ENCODE data around the gene ZNF827.

Gene ZNF827, protein sequence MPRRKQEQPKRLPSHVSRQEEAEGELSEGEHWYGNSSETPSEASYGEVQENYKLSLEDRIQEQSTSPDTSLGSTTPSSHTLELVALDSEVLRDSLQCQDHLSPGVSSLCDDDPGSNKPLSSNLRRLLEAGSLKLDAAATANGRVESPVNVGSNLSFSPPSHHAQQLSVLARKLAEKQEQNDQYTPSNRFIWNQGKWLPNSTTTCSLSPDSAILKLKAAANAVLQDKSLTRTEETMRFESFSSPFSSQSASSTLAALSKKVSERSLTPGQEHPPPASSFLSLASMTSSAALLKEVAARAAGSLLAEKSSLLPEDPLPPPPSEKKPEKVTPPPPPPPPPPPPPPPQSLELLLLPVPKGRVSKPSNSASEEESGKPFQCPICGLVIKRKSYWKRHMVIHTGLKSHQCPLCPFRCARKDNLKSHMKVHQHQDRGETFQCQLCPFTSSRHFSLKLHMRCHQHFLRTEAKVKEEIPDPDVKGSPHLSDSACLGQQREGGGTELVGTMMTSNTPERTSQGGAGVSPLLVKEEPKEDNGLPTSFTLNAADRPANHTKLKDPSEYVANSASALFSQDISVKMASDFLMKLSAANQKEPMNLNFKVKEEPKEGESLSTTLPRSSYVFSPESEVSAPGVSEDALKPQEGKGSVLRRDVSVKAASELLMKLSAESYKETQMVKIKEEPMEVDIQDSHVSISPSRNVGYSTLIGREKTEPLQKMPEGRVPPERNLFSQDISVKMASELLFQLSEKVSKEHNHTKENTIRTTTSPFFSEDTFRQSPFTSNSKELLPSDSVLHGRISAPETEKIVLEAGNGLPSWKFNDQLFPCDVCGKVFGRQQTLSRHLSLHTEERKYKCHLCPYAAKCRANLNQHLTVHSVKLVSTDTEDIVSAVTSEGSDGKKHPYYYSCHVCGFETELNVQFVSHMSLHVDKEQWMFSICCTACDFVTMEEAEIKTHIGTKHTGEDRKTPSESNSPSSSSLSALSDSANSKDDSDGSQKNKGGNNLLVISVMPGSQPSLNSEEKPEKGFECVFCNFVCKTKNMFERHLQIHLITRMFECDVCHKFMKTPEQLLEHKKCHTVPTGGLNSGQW

DNA sequence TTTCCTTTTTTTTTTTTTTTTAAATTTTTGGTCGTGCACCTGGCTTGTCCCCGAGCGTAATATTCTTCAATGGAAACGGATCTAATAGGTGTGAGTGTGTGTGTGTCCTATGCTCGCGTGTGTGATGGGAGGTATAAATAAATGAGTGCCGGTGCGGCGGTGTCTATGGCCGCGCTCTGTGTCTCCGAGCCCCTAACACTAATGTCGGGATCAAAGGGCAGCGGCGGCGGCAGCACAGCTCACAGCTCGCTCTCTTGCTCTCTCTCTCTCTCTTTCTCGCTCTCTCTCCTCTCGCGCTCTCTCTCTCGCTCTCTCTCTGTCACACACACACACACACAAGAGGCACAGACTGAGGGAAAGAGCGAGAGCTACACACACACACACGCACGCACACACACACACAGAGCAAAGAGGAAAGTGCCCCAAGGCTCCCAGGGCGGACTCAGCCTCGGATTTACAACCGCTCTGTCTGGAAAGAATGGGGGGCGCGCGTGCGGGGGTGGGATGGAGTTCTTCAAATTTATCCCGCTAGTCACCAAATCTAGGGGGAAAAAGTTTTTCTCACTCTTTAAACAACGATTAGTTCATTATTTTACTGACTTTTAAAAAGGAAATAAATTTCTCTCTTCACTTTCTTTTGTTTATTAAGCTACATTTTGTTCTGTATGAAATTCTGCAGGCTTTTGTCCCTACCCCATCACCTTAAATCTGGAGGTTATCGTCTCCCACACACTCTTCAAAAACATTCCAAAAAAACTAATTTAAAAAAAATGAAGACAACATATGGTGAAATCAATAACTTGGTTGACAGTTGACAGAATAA lies at the start of gene ZNF827:
Gene ZNF827 (minus strand): TSS at position 206 of the 823 bp plus-strand sequence. CDS start 416 bp downstream, outside the sequence.
- DNase-seq (ENCODE audit: low read depth in 2 of 2), result peak; percentile 56 to 60

DNA sequence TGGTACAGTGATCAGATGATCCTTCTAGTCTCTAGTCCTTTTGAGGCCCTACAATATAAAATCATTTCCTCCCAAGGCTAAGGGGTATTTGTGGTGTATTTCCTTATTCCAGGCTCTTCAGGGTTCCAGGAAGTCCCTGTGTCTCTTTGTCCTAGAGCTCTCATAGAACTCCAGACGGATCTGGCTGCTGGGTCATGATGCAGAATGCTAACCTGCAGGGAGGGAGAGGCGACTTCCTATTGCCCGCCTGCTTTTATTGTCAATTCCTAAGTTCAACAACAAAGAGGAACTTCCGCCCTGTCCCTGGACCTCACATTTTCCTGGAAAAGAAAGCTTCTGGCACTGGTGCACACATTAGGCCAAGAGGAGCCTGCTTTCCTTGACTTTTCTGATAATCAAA lies 45.9 kb upstream of the ZNF827 start:
- DNase-seq (ENCODE audit: low read depth in 2 of 2), result no peak

DNA sequence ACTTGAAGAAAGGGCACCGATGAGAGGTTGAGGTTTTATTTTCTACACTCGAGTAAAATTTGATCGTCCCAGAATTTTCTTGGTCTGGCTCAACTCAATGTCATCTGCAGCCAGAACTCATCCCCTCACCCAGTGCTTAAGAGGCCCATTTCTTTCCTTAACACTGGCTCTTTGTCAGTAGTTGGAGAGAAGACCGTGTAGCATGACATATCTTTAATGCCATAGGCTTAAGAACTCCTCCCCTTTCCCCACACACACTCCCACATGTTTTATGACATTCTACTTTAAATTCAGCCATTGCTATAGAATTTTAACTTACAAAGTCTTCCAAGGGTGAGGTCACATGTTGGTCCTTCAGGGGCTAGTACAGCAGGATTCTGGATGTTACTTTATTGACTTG lies 44.2 kb upstream of the ZNF827 start:
- DNase-seq (ENCODE audit: low read depth in 2 of 2), result no peak

DNA sequence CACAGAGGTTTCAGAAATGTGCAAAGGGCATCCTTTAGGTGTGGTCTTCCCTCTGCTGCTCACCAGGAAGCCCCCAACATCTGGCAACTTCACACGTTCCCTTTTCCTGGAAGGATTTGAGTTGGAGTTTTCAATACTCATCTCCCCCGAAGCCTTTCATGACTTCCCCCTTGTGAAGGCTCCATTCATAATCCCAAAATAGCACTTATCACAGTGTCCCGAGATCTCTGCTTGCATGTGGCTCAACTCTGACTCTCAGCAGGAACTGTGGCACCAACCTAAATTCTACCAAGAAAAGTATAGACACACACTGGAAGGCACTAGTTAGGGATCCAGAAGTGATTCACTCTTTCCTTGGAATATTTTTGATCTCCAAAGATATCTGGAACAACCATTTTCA lies 40.5 kb upstream of the ZNF827 start:
- no peak for DNase-seq (ENCODE audit: low read depth in 2 of 2)

DNA sequence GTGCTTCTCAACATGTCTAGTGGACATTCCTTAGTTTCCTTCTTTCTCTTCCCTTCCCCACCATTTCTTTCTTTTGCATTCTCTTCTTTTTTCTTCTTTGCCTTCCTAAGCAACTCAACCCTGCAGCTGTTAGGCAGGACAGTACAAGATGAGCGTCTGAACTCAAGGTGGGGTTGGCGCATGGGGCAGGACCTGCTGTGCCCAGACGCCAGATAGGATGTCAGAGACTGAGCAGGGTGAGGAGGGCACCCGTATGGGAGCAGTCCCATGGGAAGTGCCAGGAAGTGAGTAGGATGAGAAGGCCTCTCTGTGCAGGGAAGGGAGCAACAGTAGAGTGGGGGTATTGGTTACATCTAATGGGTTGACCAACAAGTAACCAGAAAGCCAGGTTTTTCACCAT lies 38.1 kb upstream of the ZNF827 start:
- DNase-seq (ENCODE audit: low read depth in 2 of 2), result no peak

DNA sequence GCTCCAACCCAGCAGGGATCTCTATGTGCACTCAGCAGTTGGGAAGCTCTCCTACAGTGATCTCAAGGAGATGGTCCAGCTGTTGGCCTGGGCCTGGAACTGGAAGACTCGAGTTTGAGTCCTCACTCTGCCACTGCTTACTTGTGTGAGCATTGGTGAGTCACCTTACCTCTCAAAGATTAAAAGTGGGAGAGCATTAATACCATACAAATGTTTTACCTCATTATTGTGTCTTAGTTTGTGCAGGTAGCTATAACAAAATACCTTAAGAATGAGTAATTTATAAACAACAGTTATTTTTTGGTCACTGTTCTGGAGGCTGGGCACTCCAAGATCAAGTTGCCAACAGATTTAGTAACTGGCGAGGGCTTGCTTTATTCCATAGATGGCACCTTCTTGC lies 21.4 kb upstream of the ZNF827 start:
- DNase-seq (ENCODE audit: low read depth in 2 of 2), result no peak

DNA sequence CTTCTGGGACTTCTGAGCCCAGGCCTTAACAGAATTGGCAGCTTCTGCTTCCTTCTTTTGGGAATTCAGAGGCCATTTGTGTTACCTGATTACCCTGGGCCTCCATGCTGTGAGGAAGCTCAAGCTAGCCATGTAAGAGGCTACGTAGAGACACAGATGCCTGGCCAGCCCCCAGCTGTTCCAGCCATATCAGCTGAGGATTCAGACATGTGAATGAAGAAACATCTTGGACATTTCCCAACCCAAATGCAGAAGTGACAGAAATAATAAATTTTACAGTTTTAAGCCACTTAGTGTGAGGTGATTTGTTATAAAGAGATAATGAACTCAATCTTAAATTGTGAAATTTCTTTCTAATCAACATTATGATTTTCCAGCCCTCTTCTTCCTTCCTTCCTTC lies 18.7 kb upstream of the ZNF827 start:
- no peak for DNase-seq (ENCODE audit: low read depth in 2 of 2)

DNA sequence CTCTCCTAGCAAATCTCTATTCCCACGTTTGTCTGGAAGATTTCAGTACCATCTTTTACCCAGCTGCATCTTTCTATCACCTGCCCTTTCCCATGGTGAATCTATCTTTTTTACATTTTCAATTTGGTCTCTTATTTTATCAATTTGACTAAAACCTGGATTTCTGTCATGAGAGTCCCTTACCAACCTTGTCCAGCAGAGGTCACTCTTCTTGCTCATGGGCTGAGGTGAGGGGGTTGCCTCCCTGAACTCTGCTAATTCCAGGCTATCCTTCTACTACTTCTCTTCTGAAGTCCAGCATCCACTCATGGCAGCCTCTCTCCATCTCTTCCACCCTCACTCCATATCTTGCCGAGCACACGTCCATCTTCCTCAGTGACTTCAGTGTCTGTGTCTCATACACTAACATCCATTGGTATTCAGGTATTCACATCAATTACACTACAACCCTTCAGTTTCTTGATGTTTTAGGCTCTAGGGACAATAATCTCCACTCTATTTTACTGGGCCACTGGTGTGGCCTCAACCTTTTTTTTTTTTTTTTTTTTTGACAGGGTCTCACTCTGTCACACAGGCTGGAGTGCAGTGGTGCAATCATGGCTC lies 17.8 kb upstream of the ZNF827 start:
- no peak for DNase-seq (ENCODE audit: low read depth in 2 of 2)

DNA sequence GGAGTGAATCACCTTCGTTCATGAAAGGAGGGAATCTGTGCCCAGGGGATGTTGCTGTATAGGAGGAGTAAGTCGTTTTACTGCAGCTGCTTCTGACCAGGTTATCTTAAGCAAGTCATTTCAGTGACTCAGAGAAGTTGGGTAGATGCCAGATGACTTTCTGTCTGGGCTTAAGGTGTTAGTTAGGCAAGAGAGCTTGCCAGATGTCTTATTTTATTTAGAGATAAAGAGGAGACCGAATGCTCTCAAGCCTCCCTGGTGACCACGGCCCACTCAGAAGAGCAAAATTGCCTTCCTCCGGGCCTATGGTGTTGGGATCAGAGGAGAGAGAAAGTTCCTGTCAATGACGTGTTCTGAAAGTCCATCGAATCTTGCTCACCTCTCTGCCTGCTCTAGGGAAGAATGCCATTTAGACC lies 16.3 kb upstream of the ZNF827 start:
- peak; percentile 54 to 63 for DNase-seq (ENCODE audit: low read depth in 2 of 2)

DNA sequence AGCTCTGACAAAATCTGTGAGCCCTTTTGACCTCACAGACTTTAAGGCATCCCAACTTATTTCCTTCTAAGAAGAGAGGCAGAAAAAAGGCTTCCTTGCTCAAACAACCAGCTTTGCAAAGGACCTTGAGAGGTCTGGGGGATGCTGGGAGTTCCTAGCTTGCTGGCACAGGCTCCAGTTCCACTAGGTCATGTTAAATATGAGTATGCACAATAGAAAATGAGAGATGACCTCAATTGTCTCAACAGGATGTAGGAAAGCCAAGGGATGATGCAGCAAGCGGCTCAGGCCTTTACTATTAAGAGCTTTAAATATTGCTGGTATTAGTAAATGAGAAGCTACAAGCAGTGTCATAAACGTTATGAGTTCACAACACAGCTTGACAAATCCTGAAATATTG lies 13.3 kb upstream of the ZNF827 start:
- DNase-seq (ENCODE audit: low read depth in 2 of 2), result no peak

DNA sequence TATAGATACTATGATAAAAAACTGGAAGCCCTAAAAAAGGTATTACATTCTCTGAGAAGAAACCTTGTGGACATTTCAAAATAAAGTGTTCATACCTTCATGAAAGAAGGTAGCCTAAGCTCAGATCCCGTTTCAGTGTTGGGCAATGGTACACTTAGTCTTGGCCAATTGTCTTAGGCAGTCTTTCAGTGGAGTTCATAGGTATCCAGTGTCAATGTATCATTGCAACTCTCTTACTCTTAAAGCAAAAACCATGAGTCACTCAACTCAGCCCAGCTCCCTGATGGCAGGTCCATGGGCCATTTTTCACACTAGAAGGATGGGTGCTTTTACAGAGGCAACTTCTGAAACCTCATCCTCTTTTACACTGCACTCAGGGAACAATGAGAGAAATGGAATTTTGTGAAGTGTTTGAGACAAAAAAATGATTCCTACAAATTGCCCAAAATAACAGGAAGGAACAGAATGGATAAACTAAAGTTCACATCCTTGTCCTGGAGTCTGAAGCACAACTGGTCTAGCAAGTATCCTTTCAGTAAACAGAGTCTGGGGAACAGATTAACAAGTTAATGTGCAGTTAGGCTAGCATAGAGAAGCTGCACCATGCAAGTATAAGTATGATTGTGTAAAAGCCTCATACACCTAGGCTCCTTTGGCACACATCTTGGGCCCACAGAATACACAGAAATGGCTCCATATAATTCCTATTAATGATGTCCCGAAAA lies 7.0 kb upstream of the ZNF827 start:
- DNase-seq (ENCODE audit: low read depth in 2 of 2), result no peak

DNA sequence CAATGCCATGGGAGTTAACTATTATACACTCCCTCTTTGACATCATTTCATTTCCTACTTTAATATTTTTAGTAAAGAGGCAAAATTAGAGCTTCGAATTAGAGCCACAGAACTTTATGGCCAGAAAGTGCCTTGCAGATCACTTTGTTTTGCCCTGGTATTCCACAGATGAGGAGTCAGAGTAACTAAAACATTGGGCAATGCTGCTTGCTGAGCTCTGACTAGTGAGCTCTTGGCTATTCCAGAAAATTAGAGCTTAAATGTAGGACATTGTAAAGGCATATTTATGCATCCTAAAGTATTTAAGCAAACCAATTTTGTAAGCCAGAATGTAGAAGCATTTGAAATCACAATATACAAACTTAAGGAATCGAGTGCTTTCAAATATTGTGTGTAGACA lies 6.3 kb upstream of the ZNF827 start:
- no peak for DNase-seq (ENCODE audit: low read depth in 2 of 2)

DNA sequence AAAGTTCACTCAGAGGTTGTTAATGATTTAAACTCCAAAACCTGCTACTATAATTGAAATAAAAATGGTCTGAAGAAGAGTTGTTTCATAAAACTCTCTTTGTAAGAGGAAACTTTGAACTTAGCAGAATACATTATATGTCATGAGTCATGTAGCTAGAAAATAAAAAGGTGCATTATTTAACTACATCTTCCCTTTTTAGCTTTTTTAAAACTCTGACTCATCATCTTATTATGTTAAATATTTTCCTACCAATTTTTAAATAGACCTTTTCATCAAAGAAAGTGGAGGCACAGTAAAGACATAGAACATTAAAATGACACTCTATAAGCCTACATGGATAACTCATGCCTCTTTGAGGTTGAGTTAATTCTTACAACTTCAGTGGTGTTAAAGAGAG lies 1.2 kb upstream of the ZNF827 start:
- DNase-seq (ENCODE audit: low read depth in 2 of 2), result no peak

DNA sequence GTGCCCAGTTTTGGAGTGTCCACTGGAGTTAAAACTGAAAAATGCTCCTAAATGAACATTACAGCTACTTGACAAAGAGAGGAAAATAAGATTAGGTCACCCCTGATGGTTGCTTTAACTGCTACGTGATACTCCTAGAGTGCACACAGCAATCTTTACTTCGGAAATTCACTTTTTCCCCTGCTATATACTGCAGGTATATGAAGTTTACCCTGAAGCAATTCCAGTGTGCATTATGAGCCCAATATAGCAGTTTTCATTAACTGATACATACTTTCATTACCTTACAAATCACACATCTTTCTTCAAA lies 773 bp upstream of the ZNF827 start:
- DNase-seq (ENCODE audit: low read depth in 2 of 2), result no peak

DNA sequence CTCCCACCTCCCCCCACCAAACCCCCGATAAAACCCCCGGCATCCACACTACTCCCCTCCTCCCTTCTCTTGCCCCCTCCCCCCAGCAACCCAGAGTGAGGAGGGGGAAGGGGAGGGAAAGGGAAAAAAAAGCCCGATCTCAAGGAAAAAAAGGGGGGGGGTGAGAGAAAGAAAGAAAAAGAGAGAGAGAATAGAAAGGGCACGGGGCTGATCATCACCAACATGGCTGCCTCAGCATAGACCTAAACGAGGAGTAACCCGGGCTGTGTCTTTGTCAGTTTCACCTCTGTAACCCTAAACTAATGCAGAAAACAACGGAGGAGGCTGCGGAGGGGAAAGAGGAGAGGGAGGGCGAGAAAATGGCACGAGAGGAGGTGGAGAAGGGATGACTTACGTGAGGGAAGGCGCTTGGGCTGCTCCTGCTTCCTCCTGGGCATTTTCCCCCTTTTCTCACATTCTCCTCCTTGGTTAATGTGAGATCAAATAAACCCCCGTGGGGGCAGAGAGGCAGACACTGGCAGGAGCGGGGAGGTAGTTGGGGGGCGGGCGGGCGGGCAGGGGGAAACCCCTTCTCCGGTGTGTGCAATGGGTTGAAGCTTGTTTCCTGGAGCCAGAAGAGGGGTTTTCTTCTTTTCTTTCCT lies 532 bp downstream of the ZNF827 start:
- no peak for DNase-seq (ENCODE audit: low read depth in 2 of 2)

DNA sequence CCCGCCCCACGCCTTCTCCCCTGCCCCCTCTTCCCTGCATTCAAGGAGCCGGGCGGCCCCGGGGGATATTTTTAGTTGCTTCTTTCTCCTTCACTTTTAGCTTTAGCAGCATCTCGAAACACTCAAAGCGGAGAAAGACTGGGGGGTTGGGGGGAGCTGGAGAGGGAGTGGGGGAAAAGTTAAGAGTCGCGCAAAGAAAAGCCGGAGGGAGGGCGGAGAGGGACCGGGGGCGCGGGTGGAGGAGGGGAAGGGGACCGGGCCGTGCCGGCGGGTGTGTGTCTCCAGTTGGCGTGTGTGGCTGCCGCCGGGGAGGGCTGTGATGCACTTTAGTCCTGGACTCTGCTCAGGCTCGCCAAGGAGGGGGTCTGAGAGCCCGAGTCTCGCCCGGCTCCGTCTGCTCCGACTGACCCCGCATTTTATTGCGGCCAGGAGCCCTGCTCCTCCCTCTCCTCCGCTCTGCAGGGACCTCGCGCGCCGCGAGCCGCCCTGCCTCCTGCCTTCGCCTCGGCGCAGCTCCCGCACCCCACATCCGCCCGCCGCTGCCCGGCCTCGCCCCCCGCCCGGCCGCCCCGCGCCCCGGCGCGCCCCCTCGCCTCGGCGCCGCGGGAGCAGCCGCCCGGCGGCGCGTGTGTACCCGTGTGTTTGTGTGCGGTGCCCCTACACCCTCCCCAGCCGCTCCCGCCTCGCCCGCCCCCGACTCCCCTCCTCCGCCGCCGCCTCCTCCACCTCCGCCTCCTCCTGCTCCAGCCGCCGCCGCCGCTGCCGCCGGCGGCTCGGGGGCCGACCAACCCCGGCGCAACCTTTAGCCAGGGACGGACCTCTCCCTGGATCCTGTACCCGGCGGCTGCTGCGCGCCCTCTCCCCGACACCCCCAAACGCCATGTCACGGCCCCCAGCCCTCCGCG lies 1.4 kb downstream of the ZNF827 start:
- peak; percentile 47 to 52 for DNase-seq (ENCODE audit: low read depth in 2 of 2)

DNA sequence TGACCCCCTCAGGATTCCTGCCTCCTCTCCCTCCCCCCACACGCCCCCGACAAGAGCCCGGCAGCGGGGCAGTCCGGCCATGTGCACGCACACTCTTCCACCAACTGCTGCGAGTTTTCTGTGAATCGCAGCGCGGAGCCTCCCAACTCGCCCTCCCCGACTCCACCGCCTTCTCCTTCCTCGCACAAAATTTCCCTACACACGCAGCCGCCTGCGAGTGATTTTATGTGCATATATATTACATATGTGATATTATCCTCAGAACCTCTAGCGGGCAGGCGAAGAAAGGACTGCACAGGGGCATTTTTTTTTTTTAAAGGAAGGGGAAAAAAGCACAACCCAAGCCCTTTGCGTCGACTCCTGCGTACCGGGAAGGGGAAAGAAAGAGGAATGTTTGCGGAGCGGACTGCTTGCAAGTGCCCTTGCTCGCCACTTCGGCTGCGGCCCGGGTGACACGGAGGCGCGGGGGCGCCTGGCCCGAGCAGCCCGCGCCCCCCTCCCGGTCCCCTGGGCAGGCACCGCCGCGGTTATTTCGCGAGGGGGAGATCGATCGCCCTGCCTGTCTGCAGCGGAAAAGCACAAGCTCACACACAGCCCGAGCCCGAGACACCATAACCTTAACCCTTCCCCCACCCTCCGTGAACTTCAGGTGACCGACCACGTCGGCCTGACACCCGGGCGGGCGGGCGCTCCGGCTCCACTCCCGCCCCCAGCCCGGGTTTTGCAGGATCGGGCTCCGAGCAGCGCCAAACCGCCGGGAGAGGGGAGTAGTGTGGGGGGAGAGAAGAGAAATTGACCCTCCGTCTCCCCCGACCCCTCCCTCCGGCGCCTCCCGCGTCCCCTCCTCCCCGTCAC lies 2.3 kb downstream of the ZNF827 start:
- DNase-seq (ENCODE audit: low read depth in 2 of 2), result peak; percentile 57 to 62

Measured in fibroblast of skin of left biceps (primary cell).